Glomerular visceral epithelial cell (primary cell): ENCODE results near the gene GRK5.
A peak's percentile ranks its signal among the peaks of the same experiment; 100 is the strongest.

Experiments
- DNase-seq: peaks from one replicate; pipeline ENCODE4 v3.0.0-alpha.2; 2016; ENCODE audit errors: extremely low spot score

Gene GRK5

DNA sequence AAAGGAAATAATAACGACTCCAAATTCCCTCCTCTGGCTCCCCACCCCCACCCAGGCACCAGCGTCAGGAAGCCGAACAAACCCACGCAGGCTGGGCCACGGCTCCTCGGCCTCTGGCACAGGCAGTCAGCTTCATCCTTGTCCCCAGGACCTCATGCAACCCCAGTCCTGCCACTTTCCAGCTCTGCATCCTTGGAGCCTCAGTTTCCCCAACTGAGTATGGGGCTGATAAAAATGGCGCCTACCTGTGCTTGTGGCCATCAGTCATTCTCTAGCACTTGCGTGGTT is 198.1 kb downstream of the GRK5 start:
- no peak for DNase-seq

DNA sequence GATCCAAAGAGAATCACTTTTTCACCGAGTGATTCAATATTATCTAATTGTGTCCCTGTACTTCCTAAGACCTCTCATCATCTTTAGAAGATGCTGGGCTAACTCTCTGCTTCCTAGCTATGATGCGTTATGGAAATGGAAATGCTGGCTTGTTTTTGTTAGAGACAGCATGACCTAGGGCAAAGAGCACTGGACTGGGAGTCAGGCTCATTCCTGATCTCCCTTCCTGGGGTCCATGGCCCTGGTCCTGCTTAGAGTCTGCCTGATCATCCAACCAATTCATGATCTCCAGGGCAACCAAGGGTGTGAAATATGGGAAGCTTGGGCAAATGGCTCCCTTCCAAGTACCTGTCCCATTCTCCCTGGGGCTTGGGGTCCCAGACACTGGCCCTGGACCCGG is 198.8 kb downstream of the GRK5 start:
- no peak for DNase-seq

- no peak for DNase-seq
Measured at GRCh38 chr10:119406601-119407253, 199.4 kb downstream of the GRK5 start.

DNA sequence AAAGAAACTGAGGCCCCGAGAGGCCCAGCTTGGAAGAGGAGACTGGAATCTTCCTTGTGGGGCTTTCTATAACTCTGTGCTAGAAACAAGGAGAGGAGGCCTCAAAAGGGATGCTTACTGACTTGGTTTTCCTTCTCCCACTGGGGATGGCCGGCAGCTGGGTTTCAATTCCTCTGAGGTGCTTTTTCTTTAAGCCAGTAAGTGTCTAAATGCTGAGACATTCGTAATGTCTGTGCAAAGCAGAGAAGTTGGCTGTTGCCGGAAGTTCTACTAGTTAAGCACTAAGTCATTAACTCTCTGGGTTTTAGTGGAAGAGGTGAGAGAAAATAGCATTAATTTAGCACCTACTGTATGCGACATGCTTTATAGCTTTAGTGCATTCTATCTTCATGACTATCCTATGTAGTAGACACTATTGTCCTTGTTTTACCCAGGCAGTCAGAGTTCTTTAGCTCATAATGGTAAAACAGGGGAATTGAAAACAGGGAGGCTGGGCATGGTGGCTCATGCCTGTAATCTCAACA is 199.9 kb downstream of the GRK5 start:
- DNase-seq: no peak

DNA sequence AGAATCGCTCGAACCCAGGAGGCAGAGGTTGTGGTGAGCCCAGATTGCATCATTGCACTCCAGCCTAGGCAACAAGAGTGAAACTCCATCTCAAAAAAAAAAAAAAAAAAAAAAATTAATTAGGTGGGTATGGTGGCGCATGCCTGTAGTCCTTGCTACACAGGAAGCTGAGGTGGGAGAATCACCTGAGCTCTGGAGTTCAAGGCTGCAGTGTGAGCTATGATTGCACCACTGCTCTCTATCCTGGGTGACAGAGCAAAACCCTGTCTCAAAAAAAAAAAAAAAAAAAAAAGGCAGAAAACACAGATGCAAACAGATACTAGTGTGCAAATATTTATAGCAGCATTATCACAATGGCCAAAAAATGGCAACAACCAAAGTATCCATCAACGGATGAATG is 200.7 kb downstream of the GRK5 start:
- DNase-seq: no peak

DNA sequence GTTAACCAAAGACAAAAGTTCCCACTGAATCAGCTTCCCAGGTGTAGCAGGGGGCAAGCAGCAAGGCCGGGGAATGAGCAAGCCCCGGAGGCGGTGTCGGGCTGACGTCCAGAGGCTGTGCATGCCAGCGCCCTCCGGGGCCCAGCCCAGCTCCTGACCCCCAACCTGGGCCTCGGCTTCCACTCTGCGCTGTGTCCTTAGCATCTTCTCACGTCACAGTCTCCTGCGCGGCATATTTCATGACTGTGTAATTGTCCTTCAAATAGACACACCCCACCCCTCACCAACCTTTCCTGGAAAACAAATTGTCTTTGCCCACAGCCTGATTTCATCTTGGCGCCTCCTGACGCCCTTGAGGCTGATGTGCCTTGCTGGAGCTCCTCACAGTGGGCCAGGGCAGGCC is 201.6 kb downstream of the GRK5 start:
- DNase-seq: no peak

GRCh38 chr10:119409385-119409784 is 202.0 kb downstream of the GRK5 start:
- no peak for DNase-seq

DNA sequence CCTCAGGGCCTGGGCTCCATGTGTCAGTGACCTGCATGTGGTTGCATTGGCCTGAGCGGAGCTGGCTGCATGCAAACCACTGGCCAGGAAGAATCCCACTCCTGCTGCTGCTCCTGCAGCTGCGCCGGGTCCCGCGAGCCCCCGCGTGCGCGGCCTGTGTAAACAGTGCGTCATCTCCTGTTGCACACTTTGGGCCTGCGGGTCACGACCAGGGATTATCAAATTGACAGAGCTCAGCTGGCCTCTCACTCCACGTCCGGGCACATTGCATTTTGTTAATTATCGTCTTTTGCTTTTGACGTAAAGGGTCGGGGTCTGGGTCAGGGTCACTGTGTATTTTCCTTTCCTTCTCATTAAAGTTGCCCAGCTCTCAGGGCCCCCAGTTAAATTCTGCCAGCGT is 202.5 kb downstream of the GRK5 start:
- DNase-seq: no peak

DNA sequence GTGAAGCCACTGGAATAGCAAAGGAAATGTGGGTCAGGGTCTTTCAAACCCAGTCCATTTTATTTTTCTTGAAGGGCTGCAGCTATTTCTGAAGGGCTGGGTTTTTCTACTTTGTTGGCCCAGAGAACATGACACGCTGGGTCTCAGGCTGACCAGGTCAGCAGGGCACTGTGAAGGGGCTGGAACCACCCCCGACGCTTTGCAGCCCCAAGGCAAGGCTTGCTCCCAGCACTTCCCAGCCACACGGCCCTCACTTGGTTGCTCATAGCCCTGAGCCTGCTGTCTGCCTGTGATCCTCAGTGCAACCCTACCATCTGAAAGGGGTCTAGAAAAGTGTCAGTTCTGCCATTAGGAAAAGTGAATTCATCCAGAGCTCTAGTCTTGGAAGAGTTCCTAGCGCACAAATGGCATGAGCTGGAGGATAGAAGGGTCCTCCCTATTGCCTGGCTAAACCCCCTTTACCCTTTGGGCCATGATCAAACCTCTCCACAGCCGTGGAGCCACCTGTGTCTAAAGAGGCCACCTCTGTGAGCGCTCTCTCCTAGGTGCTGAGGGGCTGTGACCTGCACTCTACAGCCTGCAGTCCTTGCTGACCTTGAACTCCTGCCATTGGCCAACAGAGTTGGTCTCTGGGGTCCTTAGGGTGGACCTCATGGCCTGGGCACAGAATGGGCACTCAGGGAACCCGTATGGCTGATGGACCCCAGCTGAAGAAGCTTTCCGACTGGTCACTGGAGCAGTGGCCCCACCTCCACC is 203.2 kb downstream of the GRK5 start:
- no peak for DNase-seq

DNA sequence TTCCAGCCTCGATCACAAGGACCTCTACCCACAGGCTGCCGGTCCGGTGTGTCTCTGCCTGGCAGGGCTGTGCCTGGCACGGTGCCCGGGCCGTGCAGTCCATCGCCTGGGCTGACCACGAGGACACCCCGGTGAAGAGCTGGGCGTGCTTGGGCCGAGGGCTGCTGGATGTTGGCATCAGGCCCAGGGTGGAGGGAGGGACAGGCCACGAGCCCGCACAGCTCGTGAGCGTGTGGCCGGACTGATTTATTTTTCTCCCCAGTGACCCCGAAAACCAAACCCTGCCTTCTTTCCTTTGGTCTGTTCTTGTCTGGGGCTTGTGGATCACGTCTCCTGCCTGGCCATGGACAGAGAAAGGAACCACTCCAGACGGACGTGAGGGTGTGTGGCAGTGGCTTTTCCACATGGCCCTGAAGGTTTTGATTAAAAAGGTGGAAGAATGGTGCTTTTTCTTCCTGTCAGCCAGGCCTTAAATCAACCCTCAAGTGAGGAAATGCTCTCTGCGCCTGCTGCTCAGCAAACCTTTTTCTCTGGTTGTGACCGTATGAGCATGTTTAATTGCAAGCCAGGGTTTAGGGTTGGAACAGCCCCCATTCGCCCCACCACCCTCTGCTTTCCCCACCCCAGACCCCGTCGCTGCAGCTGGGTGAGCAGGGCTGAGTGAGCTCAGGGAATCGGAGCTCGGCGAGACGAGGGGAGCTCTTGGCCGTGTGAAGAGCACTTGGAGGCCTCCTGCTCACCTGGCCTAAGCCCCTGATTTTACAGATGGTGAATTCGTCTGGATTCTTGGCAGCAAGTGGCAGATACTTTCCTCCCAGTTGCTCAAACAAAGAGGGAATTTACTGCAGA is 205.1 kb downstream of the GRK5 start:
- peak; percentile 13 for DNase-seq

GRCh38 chr10:119413093-119413453 is 205.7 kb downstream of the GRK5 start:
- no peak for DNase-seq

DNA sequence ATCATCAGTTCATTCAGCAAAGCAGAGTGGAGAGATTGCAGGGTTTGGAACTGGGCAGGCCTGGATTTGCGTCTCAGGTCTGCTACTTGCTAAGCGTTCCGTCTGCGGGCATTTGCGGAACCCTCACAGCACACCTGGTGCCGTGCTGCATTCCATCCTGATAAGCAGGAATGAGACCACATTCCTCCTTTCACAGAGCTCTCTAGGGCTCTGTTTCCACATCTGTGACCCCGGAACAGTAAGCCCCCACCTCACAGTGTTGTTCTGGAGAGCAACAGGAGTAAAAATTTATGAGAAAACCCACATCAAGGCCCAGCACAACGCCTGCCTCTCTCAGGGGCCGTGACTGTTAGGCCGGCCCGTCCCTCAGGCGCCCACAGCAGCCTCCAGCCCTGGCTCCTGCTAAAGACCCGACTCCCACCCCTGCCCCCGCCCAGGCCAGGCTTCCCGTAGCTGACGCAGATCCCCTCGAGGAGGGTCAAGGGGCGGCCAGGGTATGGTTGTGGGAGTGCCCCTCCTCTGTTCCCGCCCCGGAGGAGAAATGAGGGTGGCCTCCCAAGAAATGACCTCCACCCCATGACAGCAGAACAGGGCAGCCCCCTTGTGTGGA is 206.2 kb downstream of the GRK5 start:
- DNase-seq: no peak

- DNase-seq: no peak
Measured at GRCh38 chr10:119414081-119414611, 206.8 kb downstream of the GRK5 start.

- DNase-seq: no peak
Measured at GRCh38 chr10:119415121-119415520, 207.8 kb downstream of the GRK5 start.

- no peak for DNase-seq
Measured at GRCh38 chr10:119415536-119416503, 208.4 kb downstream of the GRK5 start.

- peak; percentile 55 for DNase-seq
Measured at GRCh38 chr10:119416855-119417254, 209.5 kb downstream of the GRK5 start.

DNA sequence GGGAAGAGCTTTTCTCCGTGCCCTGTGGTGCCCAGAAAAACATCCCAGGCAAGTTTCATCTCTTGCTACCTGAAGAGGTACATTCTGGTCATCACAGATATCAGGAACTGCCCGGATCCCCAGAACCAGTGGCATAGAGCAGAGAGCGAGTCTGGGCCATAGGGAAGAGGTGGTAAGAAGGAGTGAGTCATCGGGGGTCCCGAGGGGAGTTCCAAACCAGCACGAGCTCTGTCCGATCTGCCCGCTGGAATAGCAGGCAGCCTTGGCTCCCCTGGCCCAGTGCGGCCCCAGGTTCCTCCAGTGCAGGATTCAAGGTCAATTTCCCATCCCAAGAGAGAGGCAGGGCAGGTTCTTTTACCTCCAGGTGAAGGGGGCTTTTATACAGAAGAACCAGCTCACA is 210.5 kb downstream of the GRK5 start:
- DNase-seq: no peak

GRCh38 chr10:119418362-119418761 is 211.0 kb downstream of the GRK5 start:
- no peak for DNase-seq

- no peak for DNase-seq
Measured at GRCh38 chr10:119419931-119420330, 212.6 kb downstream of the GRK5 start.

DNA sequence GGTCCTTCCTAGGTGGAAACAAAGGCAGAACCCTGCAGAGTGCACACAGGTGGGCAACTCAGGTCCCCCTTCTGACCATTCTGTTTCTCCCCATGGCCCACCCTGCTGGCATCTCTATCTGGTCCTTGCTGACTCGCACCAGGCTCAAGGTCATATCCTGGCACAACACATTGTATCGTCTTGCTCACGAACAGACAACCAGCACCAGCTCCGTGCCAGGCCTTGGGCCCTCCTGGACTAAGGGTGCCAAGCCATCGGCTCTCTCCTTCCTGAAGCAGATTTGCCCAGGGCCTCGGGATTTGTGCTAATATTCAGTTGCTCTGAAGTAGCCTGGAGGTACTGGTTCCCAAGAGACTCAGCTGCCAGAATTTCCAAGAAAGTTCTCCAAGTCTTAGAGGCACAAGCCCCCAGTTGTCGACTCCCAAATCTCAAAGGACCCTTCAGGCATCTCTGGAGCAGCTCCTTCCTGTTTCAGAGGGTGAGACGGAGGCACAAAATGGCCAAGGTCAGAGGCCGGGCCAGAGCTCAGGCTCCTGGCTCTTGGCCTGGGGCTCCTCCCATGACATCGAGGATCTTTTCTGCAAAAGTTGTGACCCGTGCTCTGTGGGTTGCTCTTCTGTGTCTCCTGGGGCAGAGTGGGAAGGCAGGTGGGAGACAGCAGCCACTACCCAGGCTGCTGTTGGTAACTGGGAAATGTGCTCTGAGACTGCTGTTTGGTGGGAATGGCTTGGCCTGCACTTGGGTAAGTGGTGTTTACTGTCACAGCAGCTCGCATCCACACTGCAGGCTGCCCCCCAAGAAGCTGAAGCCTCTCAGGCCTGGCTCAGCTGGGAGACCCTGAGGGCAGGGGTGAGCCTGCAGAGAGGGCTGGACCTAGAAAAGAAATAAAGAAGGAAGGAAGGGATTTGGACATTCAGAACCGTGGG is 213.8 kb downstream of the GRK5 start:
- no peak for DNase-seq
